RPMI8226 (cell line): Measurements from ENCODE around the gene ACOXL.
A peak's percentile ranks its signal among the peaks of the same experiment; 100 is the strongest.

Experiments used
- DNase-seq: peaks from one replicate; pipeline ENCODE4 v3.0.0-alpha.2; 2015

The ACOXL gene

GRCh38 chr2:110718990-110719389, 13.4 kb upstream of the ACOXL start:
- DNase-seq: no peak

- DNase-seq: no peak
Measured at GRCh38 chr2:110720547-110720946, 11.8 kb upstream of the ACOXL start.

DNA sequence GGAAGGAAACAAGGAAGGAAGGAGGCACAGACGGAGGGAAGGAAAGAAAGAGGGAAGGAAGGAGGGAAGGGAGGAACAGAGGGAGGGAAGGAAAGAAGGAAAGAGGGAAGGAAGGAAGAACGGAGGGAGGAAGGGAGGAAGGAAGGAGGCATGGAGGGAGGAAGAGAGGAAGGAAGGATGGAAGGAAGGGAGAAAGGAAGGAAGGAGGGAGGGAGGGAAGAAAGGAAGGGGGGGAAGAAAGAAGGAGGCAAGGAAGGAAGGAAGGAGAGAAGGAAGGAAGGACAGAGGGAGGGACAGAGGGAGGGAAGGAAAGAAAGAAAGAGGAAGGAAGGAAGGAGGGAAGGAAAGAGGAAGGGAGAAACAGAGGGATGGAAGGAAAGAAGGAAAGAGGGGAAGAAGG, 7.6 kb upstream of the ACOXL start:
- DNase-seq: no peak

DNA sequence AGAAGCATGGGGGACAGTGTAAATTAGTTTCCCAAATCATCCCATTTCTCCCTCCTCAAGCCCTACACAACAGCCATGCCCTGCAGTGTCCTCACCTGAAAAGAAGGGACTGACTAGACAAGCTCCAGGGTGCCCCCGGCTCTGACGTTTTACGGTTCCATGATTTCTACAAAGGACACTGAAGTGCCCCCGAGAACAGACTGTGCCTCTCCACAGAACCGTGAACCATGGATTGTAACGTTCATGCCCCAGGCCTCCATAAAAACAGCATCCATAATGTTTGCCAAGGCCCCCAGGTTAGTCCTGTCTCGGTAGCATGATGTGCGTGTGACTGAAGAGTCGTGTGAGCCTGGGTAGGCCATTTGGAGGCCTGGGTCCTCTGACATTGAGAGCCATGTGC, 7.0 kb upstream of the ACOXL start:
- no peak for DNase-seq

DNA sequence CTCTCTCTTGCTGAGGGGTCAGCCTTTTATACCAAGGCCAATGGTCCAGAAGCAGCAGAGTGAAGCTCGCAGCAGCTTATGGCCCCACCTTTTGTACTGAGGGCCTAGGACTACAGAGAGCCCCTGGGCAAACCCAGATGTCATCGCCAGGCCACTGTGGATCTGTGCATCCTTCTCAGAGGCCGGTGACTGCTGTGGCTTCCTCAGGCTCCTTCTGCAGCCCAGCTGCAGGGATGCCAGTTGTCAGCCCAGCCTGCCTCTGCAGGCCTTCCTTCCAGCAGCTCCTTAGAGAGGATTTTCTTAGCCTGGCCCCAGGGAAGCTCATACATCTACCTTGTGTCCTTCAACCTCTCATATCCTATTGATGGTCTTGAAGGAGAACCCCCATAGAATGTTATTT, 6.5 kb upstream of the ACOXL start:
- DNase-seq: no peak

DNA sequence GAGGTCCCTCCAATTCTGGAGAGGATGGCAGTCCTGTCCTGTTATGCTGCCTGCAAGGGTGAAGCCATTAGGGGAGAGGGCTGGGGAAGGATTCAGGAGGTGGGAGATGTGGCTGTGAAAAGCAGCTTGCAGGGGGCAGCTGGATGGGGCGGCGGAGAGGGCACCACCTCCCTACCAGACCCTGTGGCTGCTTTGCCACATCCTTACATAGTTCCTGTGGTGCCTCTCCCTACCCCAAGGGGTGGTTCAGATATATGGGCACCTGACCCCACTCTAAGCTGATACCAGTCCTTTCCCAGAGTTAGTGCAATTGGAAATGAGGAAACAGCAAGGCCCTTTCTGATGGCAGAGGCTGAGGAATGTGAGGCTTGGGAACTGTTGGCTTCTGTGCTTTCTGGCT, 6.1 kb upstream of the ACOXL start:
- DNase-seq: no peak

GRCh38 chr2:110727923-110728322, 4.5 kb upstream of the ACOXL start:
- DNase-seq: no peak

GRCh38 chr2:110729106-110729505, 3.3 kb upstream of the ACOXL start:
- no peak for DNase-seq

- no peak for DNase-seq
Measured at GRCh38 chr2:110731064-110731463, 1.3 kb upstream of the ACOXL start.

- DNase-seq: no peak
Measured at GRCh38 chr2:110735366-110735765, 3.0 kb downstream of the ACOXL start.

- DNase-seq: no peak
Measured at GRCh38 chr2:110737783-110738182, 5.4 kb downstream of the ACOXL start.

DNA sequence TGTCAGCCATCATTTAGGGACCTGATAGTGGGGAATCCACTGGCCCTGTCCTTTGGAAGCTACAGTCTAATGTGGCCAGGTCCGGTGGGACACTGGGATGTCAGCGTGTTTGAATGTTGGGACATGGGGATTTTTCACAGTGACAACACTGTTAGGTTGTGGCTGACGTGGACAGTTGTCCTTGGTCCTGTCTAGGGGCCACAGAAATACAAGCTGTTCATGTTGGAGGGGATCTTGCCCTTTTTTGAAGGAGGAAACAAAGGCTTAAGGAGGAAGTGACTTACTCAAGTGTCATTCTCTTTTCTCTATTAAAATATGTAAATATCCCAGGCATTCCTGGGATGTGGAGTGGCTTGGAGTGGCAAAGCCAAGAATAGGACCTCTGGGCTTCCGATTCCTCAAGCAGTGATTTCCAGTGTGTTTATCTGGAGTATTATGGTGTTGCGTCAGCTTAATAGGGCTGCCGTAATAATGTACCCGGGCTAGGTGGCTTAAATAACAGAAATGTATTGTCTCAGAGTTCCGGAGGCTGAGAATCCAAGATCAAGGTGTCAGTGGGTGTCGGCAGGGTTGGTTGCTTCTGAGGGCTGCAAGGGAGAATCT, 8.5 kb downstream of the ACOXL start:
- no peak for DNase-seq

GRCh38 chr2:110741491-110741980, 9.2 kb downstream of the ACOXL start:
- DNase-seq: no peak

DNA sequence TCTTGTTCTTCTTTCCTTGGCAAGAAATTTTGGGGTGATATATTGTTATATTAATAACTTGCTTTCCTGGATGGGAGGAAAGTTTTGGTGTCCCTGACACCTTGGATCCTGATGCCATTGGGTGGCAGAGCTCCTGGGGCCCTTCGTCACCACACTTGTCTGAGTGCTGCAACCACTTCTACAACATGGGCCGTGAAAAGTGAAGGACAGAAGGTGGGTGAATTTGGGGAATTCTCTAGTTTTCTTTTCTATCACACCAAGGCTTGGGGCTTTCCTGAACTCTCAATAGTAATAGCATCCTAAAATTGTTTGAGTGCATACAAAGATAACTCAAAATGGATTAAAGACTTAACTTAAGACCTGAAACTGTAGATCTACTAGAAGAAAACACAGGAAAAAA, 10.0 kb downstream of the ACOXL start:
- no peak for DNase-seq

DNA sequence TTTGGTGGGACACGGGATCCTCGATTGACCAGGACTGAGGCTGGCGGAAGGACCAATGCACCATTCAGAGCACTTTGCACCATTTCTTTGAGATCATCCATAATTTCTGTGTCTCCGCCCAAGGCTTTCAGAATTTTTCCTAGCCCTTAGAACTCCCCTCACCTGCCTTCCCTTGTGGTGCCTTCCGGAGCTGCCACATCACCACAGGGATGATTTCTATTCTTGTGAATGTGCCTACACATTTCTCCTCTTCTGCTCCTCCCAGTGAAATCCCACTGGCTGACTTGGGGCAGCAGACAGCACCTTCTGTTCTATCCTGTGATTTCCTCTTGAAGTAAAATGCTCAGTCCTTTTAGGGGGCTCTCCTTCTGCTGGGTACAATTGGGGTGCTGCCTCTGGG, 11.2 kb downstream of the ACOXL start:
- no peak for DNase-seq

GRCh38 chr2:110744429-110744828, 12.1 kb downstream of the ACOXL start:
- no peak for DNase-seq

DNA sequence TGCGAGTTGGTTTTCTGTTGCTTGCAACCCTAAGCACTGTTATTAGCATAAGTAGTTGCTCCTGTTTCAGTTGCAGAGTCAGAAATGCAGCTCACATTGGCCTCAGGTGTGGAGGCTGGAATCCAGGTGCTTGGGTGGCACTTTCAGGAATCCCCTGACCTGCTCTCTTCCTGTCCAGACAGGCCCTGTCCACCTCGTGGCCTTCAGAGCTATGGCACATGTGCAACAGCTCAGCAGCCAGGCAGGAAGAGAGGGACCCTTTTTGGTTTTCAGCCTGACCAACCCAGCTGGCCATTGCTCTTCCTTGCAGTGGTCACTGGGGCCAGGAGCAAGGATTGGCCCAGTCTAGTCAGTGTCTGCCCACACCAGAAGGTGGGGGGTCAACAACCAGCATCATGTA, 12.7 kb downstream of the ACOXL start:
- DNase-seq: peak; percentile 50

- no peak for DNase-seq
Measured at GRCh38 chr2:110746586-110747521, 14.5 kb downstream of the ACOXL start.

DNA sequence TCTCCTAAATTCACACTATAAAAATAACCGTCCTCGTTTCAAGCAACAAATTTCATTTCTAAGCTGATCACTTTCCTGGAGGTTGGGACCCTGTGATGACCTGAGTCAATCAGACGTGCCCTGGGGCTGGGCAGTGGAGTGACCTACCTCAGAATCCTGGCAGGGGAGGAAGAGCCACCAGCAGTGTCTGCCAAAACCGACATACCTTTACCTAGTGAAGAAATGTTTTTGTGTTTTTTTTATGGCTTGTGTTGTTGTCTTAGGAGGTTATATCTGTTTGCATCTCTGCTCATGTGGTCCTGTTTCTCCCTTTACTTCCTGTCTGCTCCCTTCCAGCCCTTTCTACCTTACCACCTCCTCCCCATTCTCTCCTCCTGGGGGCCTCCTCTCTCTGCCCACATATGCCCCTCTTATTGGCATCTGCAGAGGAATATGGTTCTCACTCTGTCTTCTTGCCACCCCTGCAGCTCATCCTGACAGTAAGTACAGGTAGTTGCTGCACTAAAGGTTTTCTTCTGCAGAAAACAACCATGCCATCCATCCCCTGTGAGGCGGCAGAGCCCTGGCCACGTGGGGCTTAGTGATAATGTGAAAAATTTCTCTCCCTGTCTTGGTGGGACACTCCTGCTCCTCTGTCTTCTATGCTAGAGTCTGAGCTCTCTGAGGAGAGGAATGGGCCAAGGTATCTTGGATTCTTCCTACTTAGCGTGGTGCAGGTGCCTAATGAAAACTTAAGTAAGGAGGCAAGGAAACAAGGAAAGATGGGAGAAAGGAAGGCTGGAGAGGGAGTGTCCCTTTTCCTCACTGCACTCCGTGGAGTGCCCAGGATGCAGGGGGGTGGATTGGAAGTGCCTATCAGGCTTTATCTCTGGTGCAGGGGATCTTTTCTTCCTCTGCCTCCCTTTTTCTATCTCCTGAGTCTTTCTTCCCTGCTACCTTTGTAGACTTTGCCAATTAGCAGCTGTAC, 15.4 kb downstream of the ACOXL start:
- peak; percentile 50 for DNase-seq

DNA sequence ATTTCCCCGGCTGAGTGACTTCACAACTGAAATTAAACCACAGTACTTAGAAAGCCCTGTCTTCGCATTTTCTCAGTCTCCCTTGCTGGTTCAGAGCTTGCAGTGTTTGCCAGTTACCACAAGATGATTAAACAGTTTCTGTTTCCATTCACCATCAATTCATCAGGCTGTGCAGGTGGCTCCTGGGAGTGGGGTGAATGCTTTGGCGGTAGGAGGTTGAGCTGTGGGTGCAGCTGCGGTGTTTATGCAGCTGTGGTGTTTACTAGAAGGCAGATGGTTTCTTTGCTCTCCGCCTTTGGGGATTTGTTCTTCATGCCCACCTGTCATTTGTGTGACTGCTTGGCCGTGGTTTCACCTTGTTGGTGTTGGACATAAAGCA, 16.1 kb downstream of the ACOXL start:
- peak; percentile 95 for DNase-seq

GRCh38 chr2:110751642-110752041, 19.3 kb downstream of the ACOXL start:
- no peak for DNase-seq

DNA sequence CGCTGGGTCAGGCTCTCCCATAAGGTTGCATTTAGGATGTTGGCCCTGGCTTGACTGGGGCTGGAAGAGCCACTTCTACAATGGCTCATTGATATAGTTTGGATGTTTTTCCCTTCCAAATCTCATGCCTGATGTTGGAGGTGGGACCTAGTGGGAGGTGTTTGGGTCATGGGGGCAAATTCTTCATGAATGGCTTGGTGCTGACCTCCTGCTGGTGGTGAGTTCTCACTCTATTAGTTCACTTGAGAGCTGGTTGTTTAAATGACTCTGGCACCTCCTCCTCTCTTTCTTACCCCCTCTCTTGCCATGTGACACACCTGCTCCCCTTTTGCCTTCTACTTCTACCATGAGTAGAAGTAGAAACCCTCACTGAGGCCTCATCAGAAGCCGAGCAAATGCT, 20.5 kb downstream of the ACOXL start:
- no peak for DNase-seq

GRCh38 chr2:110755491-110756078, 23.2 kb downstream of the ACOXL start:
- no peak for DNase-seq
